GM12878 (cell line): ENCODE data around the gene CCDC184. TPM values are rescaled to one million over a fixed set of nuclear protein-coding genes. Genes with fewer than 3 reads are reported as not detected.

Source experiments
- ATAC-seq: fragments of 200-7000 bp; cut with Tn5 transposase; 3 replicates; pipeline ENCODE4 v1.9.1; 2020; ENCODE audit warnings: mild to moderate bottlenecking, moderate library complexity
- BruUV-seq: library from RNA; stranded (reverse); fragments of 400-500 nt; replicated peaks from 2 replicates; lab custom pipeline; 2021; lab: Mats Ljungman, UMichigan
- CTCF ChIA-PET: fragments of 300-600 bp; sonication (Branson Sonifier 250); formaldehyde crosslinking; extraction: SDS; loops from one replicate; lab custom pipeline; 2021; ENCODE audit warnings: inconsistent platforms; lab: Yijun Ruan, JAX
- POLR2A ChIA-PET: fragments of 350-600 bp; formaldehyde crosslinking; extraction: SDS; loops from one replicate; lab custom pipeline; 2021; ENCODE audit warnings: inconsistent platforms; lab: Charles Lee
- RAD21 ChIA-PET: fragments of 300-600 bp; sonication (Branson Sonifier 250); formaldehyde crosslinking; loops from one replicate; lab custom pipeline; 2023; ENCODE audit warnings: antibody characterized with exemption; ENCODE audit not compliant: unreplicated experiment; lab: Charles Lee
- SMC1A ChIA-PET: fragments of 300-600 bp; sonication (Branson Sonifier 250); formaldehyde crosslinking; loops from one replicate; lab custom pipeline; 2023; ENCODE audit not compliant: unreplicated experiment, uncharacterized antibody; lab: Charles Lee
- DNase-seq: peaks from one replicate; pipeline ENCODE4 v3.0.0-alpha.2; 2011; ENCODE audit warnings: low read depth, low spot score
- FAIRE-seq: peaks from 3 replicates; lab custom pipeline; 2011; peaks lifted over from hg19 to GRCh38; lab: Jason Lieb, UNC
- H2AFZ ChIP-seq: 2 replicates; pipeline ENCODE4 v1.6.0; 2011; ENCODE audit warnings: low read depth, low read length, control low read depth; ENCODE audit not compliant: control insufficient read depth
- H3K27ac ChIP-seq: 2 replicates; pipeline ENCODE4 v1.5.1; 2011; ENCODE audit warnings: control low read depth; ENCODE audit not compliant: control insufficient read depth, insufficient read depth
- H3K27me3 ChIP-seq, 2 experiments: replicated peaks in 1 of 2; 2 replicates each; pipeline versions ENCODE4 v1.6.0 to v1.6.1; 2011; ENCODE audit warnings: low read length in 1 of 2; ENCODE audit not compliant: control insufficient read depth in 2 of 2, insufficient read depth in 2 of 2
- H3K36me3 ChIP-seq, 2 experiments: 2 replicates each; pipeline ENCODE4 v1.5.1; 2011; ENCODE audit warnings: low read length in 1 of 2; ENCODE audit not compliant: control insufficient read depth in 2 of 2, insufficient read depth in 2 of 2
- H3K4me1 ChIP-seq: 2 replicates; pipeline ENCODE4 v1.6.1; 2011; ENCODE audit warnings: mild to moderate bottlenecking, low read length, moderate library complexity, mixed read lengths; ENCODE audit not compliant: control insufficient read depth, insufficient read depth
- H3K4me2 ChIP-seq: 2 replicates; pipeline ENCODE4 v1.6.0; 2011; ENCODE audit warnings: control low read depth; ENCODE audit not compliant: control insufficient read depth, insufficient read depth
- H3K4me3 ChIP-seq: fragments of 200-600 bp; sonication (generic); 2 replicates; pipeline ENCODE4 v1.5.1; 2016
- H3K79me2 ChIP-seq: 2 replicates; pipeline ENCODE4 v1.6.0; 2011; ENCODE audit warnings: low read length; ENCODE audit not compliant: control insufficient read depth, insufficient read depth
- H3K9ac ChIP-seq: 2 replicates; pipeline ENCODE4 v1.8.0; 2011; ENCODE audit warnings: low read length, control low read depth, mixed read lengths; ENCODE audit not compliant: control insufficient read depth, insufficient read depth
- H3K9me3 ChIP-seq: replicated peaks from 3 replicates; pipeline ENCODE4 v1.5.1; 2011; ENCODE audit warnings: mild to moderate bottlenecking, low read length; ENCODE audit not compliant: control insufficient read depth, insufficient read depth
- H4K20me1 ChIP-seq: 2 replicates; pipeline ENCODE4 v1.6.0; 2011; ENCODE audit not compliant: control insufficient read depth, insufficient read depth
- ATF3 ChIP-seq: IDR thresholded peaks from 2 replicates; pipeline ENCODE4 v1.6.1; 2011; ENCODE audit warnings: low read depth, mild to moderate bottlenecking, low read length, moderate library complexity, borderline replicate concordance; ENCODE audit errors: extremely low read depth
- ATF7 ChIP-seq: fragments of 450-650 bp; IDR thresholded peaks from 2 replicates; pipeline ENCODE4 v1.6.1; 2016; ENCODE audit warnings: low read depth, mild to moderate bottlenecking
- CREB1 ChIP-seq: IDR thresholded peaks from 2 replicates; pipeline ENCODE4 v1.6.1; 2012; ENCODE audit warnings: low read depth, mild to moderate bottlenecking, inconsistent platforms
- CREM ChIP-seq: IDR thresholded peaks from 2 replicates; pipeline ENCODE4 v1.6.1; 2014; ENCODE audit warnings: antibody characterized with exemption, low read depth
- KAT2A ChIP-seq: conservative IDR thresholded peaks from 2 replicates; pipeline ENCODE4 v1.6.1; 2011; ENCODE audit warnings: low read depth, low read length; ENCODE audit not compliant: control insufficient read depth
- NFYB ChIP-seq: IDR thresholded peaks from 2 replicates; pipeline ENCODE4 v1.6.1; 2011; ENCODE audit warnings: low read depth, mild to moderate bottlenecking, low read length, improper control_type of control experiment, moderate library complexity; ENCODE audit not compliant: insufficient read depth
- SRF ChIP-seq, 2 experiments: IDR thresholded peaks; 2 replicates each; pipeline ENCODE4 v1.6.1; 2011; ENCODE audit warnings: low read depth in 2 of 2, low read length in 2 of 2, mild to moderate bottlenecking in 1 of 2, moderate library complexity in 1 of 2
- WGBS: methylation state at CpG from one replicate; pipeline ENCODE4 v1.1.6; 2016; ENCODE audit warnings: low lambda C conversion rate; ENCODE audit not compliant: insufficient replicate concordance, insufficient coverage; ENCODE audit errors: missing lambda C conversion rate; 5-methylcytosine and 5-hydroxymethylcytosine counted together
- in situ Hi-C: fragments of 300-500 bp; cut with MboI; formaldehyde crosslinking; loops from 9 replicates; pipeline ENCODE4 v1.14.3; 2018; ENCODE audit warnings: mixed read lengths
- intact Hi-C: fragments of 100-400 bp; cut with micrococcal nuclease; formaldehyde crosslinking; loops from one replicate; pipeline ENCODE4 v1.14.2; 2022; ENCODE audit not compliant: unreplicated experiment
- polyA plus RNA-seq, 11 experiments: library from polyadenylated mRNA; depleted of rRNA in 4 of 11; unstranded in 6 of 11; stranded (reverse) in 5 of 11; fragments of >200 nt; fragmentation: Nextera tagmentation in 4 of 11; fragmentation: Illumina TruSeq in 1 of 11; extraction: Ambion mirVana in 4 of 11; extraction: Trizol in 1 of 11; gene quantifications; 1 replicate in 1 of 11; 2 replicates in 10 of 11; pipeline versions ENCODE4 v1.2.1 to v1.2.3, GENCODE V29; 2011 to 2016; ENCODE audit warnings: inconsistent platforms in 2 of 11, missing spikeins in 2 of 11, low read depth in 1 of 11
- total RNA-seq, 4 experiments: library from RNA; depleted of rRNA in 3 of 4; stranded (reverse); fragments of >200 nt in 3 of 4; fragmentation: Illumina TruSeq in 1 of 4; extraction: Trizol in 1 of 4; gene quantifications; 2 replicates each; pipeline versions ENCODE4 v1.2.1 to v1.2.3, GENCODE V29; 2013 to 2021

Gene CCDC184
- total and polyA plus RNA-seq, 10 of the 15 experiments (the other 5 are each of a cell fraction or from before 2014, with no cell fraction given) = not detected

GRCh38 chr12:48180424-48180823, 3.0 kb upstream of the CCDC184 start:
- no peak for ATAC-seq
- in situ Hi-C loops = no loop called here
- Histone ChIP-seq H3K9ac (no peak overlapping the region), H3K4me2 (no peak overlapping the region), H4K20me1 (no peaks in the 10 kb centered on the region), H3K27ac (no peak overlapping the region)
- no peak for FAIRE-seq
- SMC1A ChIA-PET = interaction anchor here (1.1 kb wide), 1 partner anchor 9 kb away, joined by 4 read pairs; no protein-coding TSS in a partner anchor
- DNase-seq = no peak
- TF ChIP-seq ATF7 (no peak), ATF3 (no peak), CREB1 (no peak), CREM (no peak), KAT2A (no peak), SRF (IDR thresholded peaks at IDR 0.05; ENCODE audit: low read depth in 2 of 2, low read length in 2 of 2) (no peak), NFYB (no peak)
- TF ChIP-seq, all 136 proteins: peak for 0
- Histone ChIP-seq H3K27me3 (peaks cover 6 to 7% of the 10 kb centered on the region in 2 experiments), H3K4me3 (no peak overlapping the region), H3K36me3 (no peaks in the 10 kb centered on the region), H3K4me1 (peaks cover 5% of the 10 kb centered on the region), H3K9me3 (no peaks in the 10 kb centered on the region; the same call in 2 of the 3 replicates), H2AFZ (no peak overlapping the region), H3K79me2 (no peaks in the 10 kb centered on the region)
- intact Hi-C loops = no loop called here
- BruUV-seq = no TSS peak
- 0% methylated on average over 1 of the region's 1 CpG for WGBS
- RAD21 ChIA-PET = no interaction called here
- CTCF ChIA-PET = interaction anchor here (1.8 kb wide), 1 partner anchor 9 kb away, joined by 10 read pairs; no protein-coding TSS in a partner anchor
- POLR2A ChIA-PET = no interaction called here
